CD4-positive, alpha-beta T cell (primary cell): ENCODE measurements around the gene PKD1. TPM values are rescaled to one million over a fixed set of nuclear protein-coding genes. Genes with fewer than 3 reads are reported as not detected.
"Not testable (repeated sequence)": the region's sequence is repeated elsewhere in the genome, so short reads cannot be mapped to it uniquely, and the experiment has no call there.

ENCODE experiments used
- ATAC-seq: fragments of 200-7000 bp; cut with Tn5 transposase; one replicate; pipeline ENCODE4 v1.10.0; 2022; ENCODE audit warnings: mild to moderate bottlenecking; ENCODE audit not compliant: poor library complexity
- CTCF ChIA-PET: fragments of 350-600 bp; sonication (Branson Sonifier 250); formaldehyde crosslinking; loops from one replicate; lab custom pipeline; 2021; ENCODE audit warnings: antibody characterized with exemption, inconsistent platforms; lab: Charles Lee
- POLR2A ChIA-PET: fragments of 350-600 bp; sonication (Branson Sonifier 250); formaldehyde crosslinking; loops from one replicate; lab custom pipeline; 2021; ENCODE audit warnings: antibody characterized with exemption, inconsistent platforms; lab: Charles Lee
- DNase-seq, 14 experiments: peaks; one replicate each; pipeline ENCODE4 v3.0.0-alpha.2; 2013 to 2020; ENCODE audit warnings: mixed read lengths in 2 of 14
- H3K27ac ChIP-seq, 2 donors: one replicate each; pipeline versions ENCODE4 v1.5.1 to v1.7.0; 2013; ENCODE audit warnings: low read length in 2 of 2, low read depth in 1 of 2, mild to moderate bottlenecking in 1 of 2
- H3K27me3 ChIP-seq, 2 experiments: 1 replicate in 1 of 2; 2 replicates in 1 of 2; pipeline versions ENCODE4 v1.6.1 to v1.7.0; 2013; ENCODE audit warnings: low read length in 2 of 2, control low read depth in 1 of 2, mild to moderate bottlenecking in 1 of 2, moderate library complexity in 1 of 2; ENCODE audit not compliant: insufficient read depth in 2 of 2, control insufficient read depth in 1 of 2
- H3K36me3 ChIP-seq: one replicate; pipeline ENCODE4 v1.6.1; 2013; ENCODE audit warnings: low read length, control low read depth; ENCODE audit not compliant: insufficient read depth
- H3K4me1 ChIP-seq: one replicate; pipeline ENCODE4 v1.6.1; 2013; ENCODE audit warnings: low read length, control low read depth; ENCODE audit not compliant: insufficient read depth
- H3K4me3 ChIP-seq: one replicate; pipeline ENCODE4 v1.5.1; 2013; ENCODE audit warnings: mild to moderate bottlenecking, low read length, moderate library complexity
- H3K9me3 ChIP-seq, 2 experiments: 1 replicate in 1 of 2; 2 replicates in 1 of 2; pipeline versions ENCODE4 v1.6.1 to v1.7.0; 2013; ENCODE audit warnings: low read length in 2 of 2, mild to moderate bottlenecking in 2 of 2, control low read depth in 1 of 2, moderate library complexity in 1 of 2; ENCODE audit not compliant: control insufficient read depth in 1 of 2, insufficient read depth in 1 of 2
- H3K27ac Mint-ChIP-seq: one replicate; pipeline ENCODE4 v1.8.0; 2020; ENCODE audit warnings: mixed read lengths
- H3K27me3 Mint-ChIP-seq: one replicate; pipeline ENCODE4 v1.8.0; 2021; ENCODE audit warnings: mixed read lengths
- H3K36me3 Mint-ChIP-seq: one replicate; pipeline ENCODE4 v1.8.0; 2021; ENCODE audit warnings: low read depth, mixed read lengths
- H3K4me1 Mint-ChIP-seq: one replicate; pipeline ENCODE4 v1.8.0; 2021; ENCODE audit warnings: low read depth, mixed read lengths
- H3K4me3 Mint-ChIP-seq: one replicate; pipeline ENCODE4 v1.8.0; 2020; ENCODE audit warnings: mild to moderate bottlenecking, mixed read lengths
- H3K9me3 Mint-ChIP-seq: one replicate; pipeline ENCODE4 v1.8.0; 2020; ENCODE audit warnings: mixed read lengths
- intact Hi-C, 2 experiments: fragments of 100-400 bp; cut with DNase I in 1 of 2; cut with micrococcal nuclease in 1 of 2; formaldehyde crosslinking; loops; one replicate each; pipeline versions ENCODE4 v1.15.1 to v1.9.0; 2023 to 2025; cut with DNase I, micrococcal nuclease
- total RNA-seq, 174 experiments: library from RNA in 2 of 174; stranded (reverse) in 2 of 174; gene quantifications; one replicate each; pipeline ENCODE4 v1.2.3 and lab custom pipeline; 2021 to 2026
- TF ChIP-seq, protein P1 (sequence below): fragments of 200-600 bp; IDR thresholded peaks from one replicate; pipeline ENCODE4 v1.8.0; 2022; ENCODE audit warnings: antibody characterized with exemption, mild to moderate bottlenecking

Gene PKD1
- total RNA-seq, 2 experiments from 2014 or later = 80.3 to 85.6 TPM

- H3K9me3 Mint-ChIP-seq = no peaks in the 10 kb centered on the region
- no peaks in the 10 kb centered on the region for H3K36me3 Mint-ChIP-seq
- H3K36me3 ChIP-seq = no peaks in the 10 kb centered on the region
- no peaks in the 10 kb centered on the region for H3K27me3 ChIP-seq
- ATAC-seq (no peak), DNase-seq (no peak)
- H3K4me1 Mint-ChIP-seq = peaks cover 8% of the 10 kb centered on the region
- no peaks in the 10 kb centered on the region for H3K27me3 Mint-ChIP-seq
- intact Hi-C loops = no loop called here
- no peak overlapping the region for H3K4me3 Mint-ChIP-seq
- peak overlapping the region; percentile 9 for H3K27ac Mint-ChIP-seq
- no peaks in the 10 kb centered on the region for H3K9me3 ChIP-seq
- no peak overlapping the region for H3K4me3 ChIP-seq
- POLR2A ChIA-PET = no interaction called here
- CTCF ChIA-PET = interaction anchor here (1.6 to 2.0 kb wide), 2 partner anchors 18 to 33 kb away, joined by 4 to 15 read pairs; partner anchors contain the start of gene TRAF7
- peaks cover 2% of the 10 kb centered on the region for H3K4me1 ChIP-seq
- H3K27ac ChIP-seq = no peak overlapping the region
- TF ChIP-seq, protein P1, sequence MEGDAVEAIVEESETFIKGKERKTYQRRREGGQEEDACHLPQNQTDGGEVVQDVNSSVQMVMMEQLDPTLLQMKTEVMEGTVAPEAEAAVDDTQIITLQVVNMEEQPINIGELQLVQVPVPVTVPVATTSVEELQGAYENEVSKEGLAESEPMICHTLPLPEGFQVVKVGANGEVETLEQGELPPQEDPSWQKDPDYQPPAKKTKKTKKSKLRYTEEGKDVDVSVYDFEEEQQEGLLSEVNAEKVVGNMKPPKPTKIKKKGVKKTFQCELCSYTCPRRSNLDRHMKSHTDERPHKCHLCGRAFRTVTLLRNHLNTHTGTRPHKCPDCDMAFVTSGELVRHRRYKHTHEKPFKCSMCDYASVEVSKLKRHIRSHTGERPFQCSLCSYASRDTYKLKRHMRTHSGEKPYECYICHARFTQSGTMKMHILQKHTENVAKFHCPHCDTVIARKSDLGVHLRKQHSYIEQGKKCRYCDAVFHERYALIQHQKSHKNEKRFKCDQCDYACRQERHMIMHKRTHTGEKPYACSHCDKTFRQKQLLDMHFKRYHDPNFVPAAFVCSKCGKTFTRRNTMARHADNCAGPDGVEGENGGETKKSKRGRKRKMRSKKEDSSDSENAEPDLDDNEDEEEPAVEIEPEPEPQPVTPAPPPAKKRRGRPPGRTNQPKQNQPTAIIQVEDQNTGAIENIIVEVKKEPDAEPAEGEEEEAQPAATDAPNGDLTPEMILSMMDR = no peak
Measured at GRCh38 chr16:2121853-2122252, 13.8 kb downstream of the PKD1 start.

- H3K27ac ChIP-seq, H3K4me3 ChIP-seq, POLR2A ChIA-PET, H3K36me3 ChIP-seq, H3K36me3 Mint-ChIP-seq, H3K4me1 Mint-ChIP-seq, H3K4me1 ChIP-seq, H3K9me3 Mint-ChIP-seq, H3K27me3 ChIP-seq, intact Hi-C loops, H3K9me3 ChIP-seq, H3K27me3 Mint-ChIP-seq, H3K4me3 Mint-ChIP-seq: not testable (repeated sequence)
- peak in 10 of 14 experiments; percentile 10 to 65 (median 25) for DNase-seq
- H3K27ac Mint-ChIP-seq = peak overlapping the region; percentile 9
- CTCF ChIA-PET = interaction anchor here (1.6 to 2.0 kb wide), 2 partner anchors 19 to 34 kb away, joined by 4 to 15 read pairs; partner anchors contain the start of gene TRAF7
- ATAC-seq = peak; percentile 44
- TF ChIP-seq, protein P1 = peak; percentile 6
Measured at GRCh38 chr16:2121325-2121724, 14.4 kb downstream of the PKD1 start.

GRCh38 chr16:2117960-2118722, 17.6 kb downstream of the PKD1 start:
- H3K4me1 Mint-ChIP-seq, ATAC-seq, H3K27ac ChIP-seq, H3K36me3 ChIP-seq, H3K27ac Mint-ChIP-seq, H3K4me3 Mint-ChIP-seq, DNase-seq, H3K4me3 ChIP-seq, H3K27me3 ChIP-seq, H3K9me3 Mint-ChIP-seq, H3K4me1 ChIP-seq, H3K9me3 ChIP-seq, H3K27me3 Mint-ChIP-seq, intact Hi-C loops, POLR2A ChIA-PET, H3K36me3 Mint-ChIP-seq, CTCF ChIA-PET: not testable (repeated sequence)

DNA sequence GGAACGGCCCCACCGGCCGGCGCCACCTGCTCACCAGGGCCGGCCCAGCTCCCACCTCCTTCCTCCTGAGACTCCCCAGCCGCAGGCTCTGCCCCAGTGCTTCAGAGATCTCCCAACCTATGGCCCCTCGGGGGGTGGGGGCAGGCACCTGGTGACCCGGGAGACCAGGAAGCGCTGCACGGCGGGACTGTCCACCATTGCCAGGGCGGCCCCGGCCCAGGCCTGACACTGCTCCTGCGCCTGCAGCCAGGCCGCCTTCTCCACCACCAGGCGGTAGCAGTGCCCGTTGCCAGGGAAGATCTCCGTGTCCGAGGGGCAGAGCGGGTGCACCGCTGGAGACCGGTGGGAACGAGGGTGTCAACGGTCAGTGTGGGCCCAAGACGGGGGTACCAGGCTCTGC, 18.4 kb downstream of the PKD1 start:
- POLR2A ChIA-PET, H3K4me1 Mint-ChIP-seq, H3K36me3 Mint-ChIP-seq, H3K36me3 ChIP-seq, H3K27ac ChIP-seq, H3K27me3 Mint-ChIP-seq, H3K4me1 ChIP-seq, H3K9me3 Mint-ChIP-seq, ATAC-seq, CTCF ChIA-PET, H3K4me3 Mint-ChIP-seq, H3K27me3 ChIP-seq, H3K27ac Mint-ChIP-seq, intact Hi-C loops, DNase-seq, H3K4me3 ChIP-seq, H3K9me3 ChIP-seq: not testable (repeated sequence)

- H3K9me3 Mint-ChIP-seq, H3K4me3 ChIP-seq, H3K36me3 Mint-ChIP-seq, H3K27ac Mint-ChIP-seq, H3K27me3 Mint-ChIP-seq, H3K9me3 ChIP-seq, ATAC-seq, H3K4me1 ChIP-seq, intact Hi-C loops, H3K36me3 ChIP-seq, POLR2A ChIA-PET, H3K4me3 Mint-ChIP-seq, DNase-seq, CTCF ChIA-PET, H3K27me3 ChIP-seq, H3K4me1 Mint-ChIP-seq, H3K27ac ChIP-seq: not testable (repeated sequence)
Measured at GRCh38 chr16:2116428-2116827, 19.3 kb downstream of the PKD1 start.
